Endodermal cell (in vitro differentiated cells): Measurements from ENCODE around the gene CALM3. TPM values are rescaled to one million over a fixed set of nuclear protein-coding genes. Genes with fewer than 3 reads are reported as not detected.
A peak's percentile ranks its signal among the peaks of the same experiment; 100 is the strongest.

Experiments used
- DNase-seq: peaks from one replicate; pipeline ENCODE4 v3.0.0-alpha.2; 2017
- H3K27ac ChIP-seq: 2 replicates; pipeline ENCODE4 v1.5.1; 2013; ENCODE audit warnings: mild to moderate bottlenecking, low read depth, low read length, moderate library complexity
- H3K27me3 ChIP-seq: 2 replicates; pipeline ENCODE4 v1.6.1; 2013; ENCODE audit warnings: mild to moderate bottlenecking, low read length, moderate library complexity; ENCODE audit not compliant: insufficient read depth, control insufficient read depth, poor library complexity, severe bottlenecking
- H3K36me3 ChIP-seq: 2 replicates; pipeline ENCODE4 v1.7.0; 2013; ENCODE audit warnings: mild to moderate bottlenecking, low read length, moderate library complexity; ENCODE audit not compliant: control insufficient read depth, insufficient read depth
- H3K4me1 ChIP-seq: one replicate; pipeline ENCODE4 v1.7.0; 2013; ENCODE audit warnings: low read length; ENCODE audit not compliant: control insufficient read depth, insufficient read depth
- H3K4me3 ChIP-seq: 2 replicates; pipeline ENCODE4 v1.5.1; 2013; ENCODE audit warnings: mild to moderate bottlenecking, low read length, moderate library complexity
- H3K9ac ChIP-seq: 2 replicates; pipeline ENCODE4 v1.6.1; 2013; ENCODE audit warnings: mild to moderate bottlenecking, low read length, moderate library complexity; ENCODE audit not compliant: poor library complexity, severe bottlenecking; ENCODE audit errors: extremely low read depth
- H3K9me3 ChIP-seq: 2 replicates; pipeline ENCODE4 v1.6.1; 2013; ENCODE audit warnings: mild to moderate bottlenecking, low read length, moderate library complexity; ENCODE audit not compliant: control insufficient read depth
- H3K27ac Mint-ChIP-seq: 2 replicates; pipeline ENCODE4 v1.8.0; 2020; ENCODE audit warnings: mixed read lengths
- H3K27me3 Mint-ChIP-seq: 2 replicates; pipeline ENCODE4 v1.8.0; 2021; ENCODE audit warnings: mild to moderate bottlenecking, mixed read lengths; ENCODE audit not compliant: insufficient read depth
- H3K36me3 Mint-ChIP-seq: 2 replicates; pipeline ENCODE4 v1.8.0; 2020; ENCODE audit warnings: low read depth, mixed read lengths
- H3K4me1 Mint-ChIP-seq: 2 replicates; pipeline ENCODE4 v1.8.0; 2020; ENCODE audit warnings: mixed read lengths
- H3K4me3 Mint-ChIP-seq: 2 replicates; pipeline ENCODE4 v1.8.0; 2020; ENCODE audit warnings: mild to moderate bottlenecking, moderate library complexity, mixed read lengths
- H3K9me3 Mint-ChIP-seq: 2 replicates; pipeline ENCODE4 v1.8.0; 2020; ENCODE audit warnings: mild to moderate bottlenecking, mixed read lengths
- WGBS, 2 experiments: methylation state at CpG; one replicate each; pipeline versions ENCODE4 v1.1.5 to v1.1.7; 2013; ENCODE audit warnings: missing lambda C conversion rate in 2 of 2, mixed read lengths in 1 of 2; ENCODE audit not compliant: insufficient coverage in 1 of 2, insufficient read length in 1 of 2; 5-methylcytosine and 5-hydroxymethylcytosine counted together
- total RNA-seq, 2 donors: library from RNA; stranded (reverse); fragmentation: NEBNext Ultra II Directional in 1 of 2; extraction: Animal tissue kit (Norgen Biotek cat#: 25700) in 1 of 2; gene quantifications; 2 replicates in 1 of 2; 3 replicates in 1 of 2; pipeline ENCODE4 v1.2.1, GENCODE V29; 2021
- TF ChIP-seq, protein P1 (sequence below): fragments of 200-600 bp; sonication (generic); conservative IDR thresholded peaks from 2 replicates; pipeline ENCODE4 v1.5.0; 2021; ENCODE audit warnings: antibody characterized with exemption, mild to moderate bottlenecking

Gene CALM3
- total RNA-seq, 2 donors from 2014 or later, result 564 to 573 TPM

DNA sequence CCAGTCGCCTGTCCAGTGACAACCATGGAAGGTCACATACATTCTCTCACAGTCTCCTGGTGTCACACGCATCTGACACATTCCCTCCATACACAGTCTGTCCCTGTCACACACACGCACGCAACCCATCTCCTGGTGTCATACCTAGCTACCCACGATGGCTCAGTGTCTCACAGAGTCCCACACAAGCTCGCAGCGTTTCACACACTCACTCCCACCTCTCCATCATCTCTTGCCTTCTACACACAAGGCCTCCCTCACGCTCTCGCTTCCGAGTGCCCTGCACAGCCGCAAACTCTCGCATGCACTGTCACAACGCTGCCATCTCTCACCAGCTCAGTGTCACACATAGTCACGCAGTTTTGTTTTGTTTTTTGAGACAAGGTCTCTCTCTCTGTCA is 36.1 kb downstream of the CALM3 start:
- no peak overlapping the region for H3K27ac ChIP-seq
- no peaks in the 10 kb centered on the region for H3K36me3 Mint-ChIP-seq
- no peak overlapping the region for H3K9ac ChIP-seq
- H3K4me1 ChIP-seq, result no peaks in the 10 kb centered on the region
- TF ChIP-seq, protein P1, sequence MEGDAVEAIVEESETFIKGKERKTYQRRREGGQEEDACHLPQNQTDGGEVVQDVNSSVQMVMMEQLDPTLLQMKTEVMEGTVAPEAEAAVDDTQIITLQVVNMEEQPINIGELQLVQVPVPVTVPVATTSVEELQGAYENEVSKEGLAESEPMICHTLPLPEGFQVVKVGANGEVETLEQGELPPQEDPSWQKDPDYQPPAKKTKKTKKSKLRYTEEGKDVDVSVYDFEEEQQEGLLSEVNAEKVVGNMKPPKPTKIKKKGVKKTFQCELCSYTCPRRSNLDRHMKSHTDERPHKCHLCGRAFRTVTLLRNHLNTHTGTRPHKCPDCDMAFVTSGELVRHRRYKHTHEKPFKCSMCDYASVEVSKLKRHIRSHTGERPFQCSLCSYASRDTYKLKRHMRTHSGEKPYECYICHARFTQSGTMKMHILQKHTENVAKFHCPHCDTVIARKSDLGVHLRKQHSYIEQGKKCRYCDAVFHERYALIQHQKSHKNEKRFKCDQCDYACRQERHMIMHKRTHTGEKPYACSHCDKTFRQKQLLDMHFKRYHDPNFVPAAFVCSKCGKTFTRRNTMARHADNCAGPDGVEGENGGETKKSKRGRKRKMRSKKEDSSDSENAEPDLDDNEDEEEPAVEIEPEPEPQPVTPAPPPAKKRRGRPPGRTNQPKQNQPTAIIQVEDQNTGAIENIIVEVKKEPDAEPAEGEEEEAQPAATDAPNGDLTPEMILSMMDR, result no peak
- peaks cover 57% of the 10 kb centered on the region for H3K27me3 Mint-ChIP-seq
- no peak overlapping the region for H3K4me3 ChIP-seq
- H3K36me3 ChIP-seq, result no peaks in the 10 kb centered on the region
- peaks cover 93% of the 10 kb centered on the region for H3K27me3 ChIP-seq
- no peak overlapping the region for H3K4me3 Mint-ChIP-seq
- 86 to 87% methylated on average over 14 of the region's 14 CpGs for WGBS, 2 experiments
- H3K9me3 ChIP-seq, result no peaks in the 10 kb centered on the region
- DNase-seq, result no peak
- no peak overlapping the region for H3K27ac Mint-ChIP-seq
- peaks cover 4% of the 10 kb centered on the region for H3K4me1 Mint-ChIP-seq
- H3K9me3 Mint-ChIP-seq, result no peaks in the 10 kb centered on the region

DNA sequence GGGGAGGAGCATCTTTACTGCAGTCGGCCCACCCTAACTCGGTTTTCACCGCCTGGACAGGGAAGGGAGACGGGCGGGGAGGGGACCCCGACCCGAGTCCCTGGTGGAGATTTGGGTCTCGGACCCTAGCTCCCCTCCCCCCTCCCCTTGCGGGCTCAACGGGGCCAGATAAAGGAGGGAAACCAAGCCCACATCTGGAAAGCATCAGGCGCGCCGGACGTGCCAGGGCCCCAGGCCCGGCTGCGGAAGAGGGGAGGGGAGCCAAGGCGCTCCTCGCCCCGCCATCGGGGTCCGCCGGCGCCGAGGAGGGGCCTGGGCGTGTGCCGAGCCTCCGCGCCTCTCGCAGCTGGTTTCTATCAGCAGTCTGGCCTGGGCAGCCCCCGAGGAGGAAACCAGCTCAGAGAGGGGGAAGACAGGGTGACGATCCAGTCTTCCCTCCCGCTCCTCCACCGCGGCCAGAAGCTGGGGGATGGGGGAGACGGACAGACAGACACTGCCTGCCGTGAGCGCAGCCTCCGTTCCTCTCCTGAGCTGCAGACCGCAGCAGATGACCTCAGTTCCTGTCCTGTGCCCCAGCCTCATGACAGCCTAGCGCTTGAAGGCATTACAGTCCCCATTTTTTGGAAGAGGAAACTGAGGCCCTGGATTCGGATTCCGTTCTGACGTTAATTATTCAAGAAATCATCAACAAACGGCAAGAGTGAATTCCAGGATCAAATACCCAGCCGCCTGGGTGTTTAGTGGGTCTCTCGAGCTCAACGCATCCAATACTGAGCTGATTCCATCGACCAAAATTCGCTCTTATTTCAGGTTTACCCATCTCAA is 38.4 kb downstream of the CALM3 start:
- H3K9me3 Mint-ChIP-seq, result no peaks in the 10 kb centered on the region
- H3K4me1 ChIP-seq, result no peaks in the 10 kb centered on the region
- no peak overlapping the region for H3K4me3 Mint-ChIP-seq
- DNase-seq, result no peak
- no peak overlapping the region for H3K27ac Mint-ChIP-seq
- H3K36me3 ChIP-seq, result no peaks in the 10 kb centered on the region
- no peaks in the 10 kb centered on the region for H3K36me3 Mint-ChIP-seq
- H3K4me3 ChIP-seq, result peak overlapping the region; percentile 78
- peaks cover 54% of the 10 kb centered on the region for H3K27me3 Mint-ChIP-seq
- no peaks in the 10 kb centered on the region for H3K4me1 Mint-ChIP-seq
- H3K27me3 ChIP-seq, result peaks cover 76% of the 10 kb centered on the region
- 11 to 27% methylated on average over 16 to 43 of the region's 49 CpGs for WGBS, 2 experiments
- peak overlapping the region; percentile 25 for H3K9ac ChIP-seq
- H3K9me3 ChIP-seq, result no peaks in the 10 kb centered on the region
- H3K27ac ChIP-seq, result no peak overlapping the region
- TF ChIP-seq, protein P1, result no peak

DNA sequence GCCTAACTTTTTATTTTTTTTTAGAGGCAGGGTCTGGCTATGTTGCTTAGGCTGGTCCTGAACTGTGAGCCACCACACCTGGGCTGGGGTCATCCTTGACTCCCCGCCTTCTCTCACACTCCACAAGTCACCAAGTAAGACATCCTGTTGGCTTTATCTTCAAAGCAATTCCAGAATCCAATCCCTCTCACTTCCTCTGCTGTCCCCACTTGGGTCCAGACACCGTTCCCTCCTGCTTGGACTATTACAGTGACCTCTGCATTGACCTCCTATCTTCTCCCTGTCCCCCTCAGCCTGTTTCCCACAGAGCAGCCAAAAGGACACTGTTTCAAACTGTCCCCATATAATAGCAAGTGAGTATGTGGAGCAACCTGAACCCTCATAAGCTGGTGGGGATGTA is 39.5 kb downstream of the CALM3 start:
- Mint-ChIP-seq H3K27ac (no peak overlapping the region), H3K36me3 (no peaks in the 10 kb centered on the region), H3K27me3 (peaks cover 58% of the 10 kb centered on the region), H3K4me1 (no peaks in the 10 kb centered on the region), H3K4me3 (no peak overlapping the region), H3K9me3 (peaks cover under 1% of the 10 kb centered on the region)
- no peak overlapping the region for H3K9ac ChIP-seq
- H3K9me3 ChIP-seq, result no peaks in the 10 kb centered on the region
- H3K36me3 ChIP-seq, result no peaks in the 10 kb centered on the region
- H3K27ac ChIP-seq, result no peak overlapping the region
- H3K4me3 ChIP-seq, result no peak overlapping the region
- 80 to 85% methylated on average over 1 to 2 of the region's 2 CpGs for WGBS, 2 experiments
- DNase-seq, result no peak
- no peaks in the 10 kb centered on the region for H3K4me1 ChIP-seq
- TF ChIP-seq, protein P1, result no peak
- peaks cover 77% of the 10 kb centered on the region for H3K27me3 ChIP-seq
